ENCODE results near the gene VSX1.

VSX1 gene

GRCh38 chr20:25053255-25054031 is 28.5 kb downstream of the VSX1 start:
- peak; percentile 61 for DNase-seq (ENCODE audit: low spot score)

GRCh38 chr20:25052255-25053194 is 29.4 kb downstream of the VSX1 start:
- DNase-seq (ENCODE audit: low spot score) = no peak

- no peak for DNase-seq (ENCODE audit: low spot score)
Observed at GRCh38 chr20:25051386-25052155, 30.4 kb downstream of the VSX1 start.

- no peak for DNase-seq (ENCODE audit: low spot score)
Observed at GRCh38 chr20:25050501-25051350, 31.2 kb downstream of the VSX1 start.

GRCh38 chr20:25050082-25050481 is 31.9 kb downstream of the VSX1 start:
- no peak for DNase-seq (ENCODE audit: low spot score)

GRCh38 chr20:25049261-25050060 is 32.5 kb downstream of the VSX1 start:
- DNase-seq (ENCODE audit: low spot score) = no peak

- DNase-seq (ENCODE audit: low spot score) = no peak
Observed at GRCh38 chr20:25048519-25048952, 33.4 kb downstream of the VSX1 start.

GRCh38 chr20:25047766-25048165 is 34.2 kb downstream of the VSX1 start:
- DNase-seq (ENCODE audit: low spot score) = no peak

- DNase-seq (ENCODE audit: low spot score) = no peak
Observed at GRCh38 chr20:25046736-25047666, 34.9 kb downstream of the VSX1 start.

GRCh38 chr20:25046181-25046641 is 35.7 kb downstream of the VSX1 start:
- no peak for DNase-seq (ENCODE audit: low spot score)

GRCh38 chr20:25045343-25045712 is 36.6 kb downstream of the VSX1 start:
- DNase-seq (ENCODE audit: low spot score) = no peak

- DNase-seq (ENCODE audit: low spot score) = peak; percentile 72
Observed at GRCh38 chr20:25044660-25045342, 37.1 kb downstream of the VSX1 start.

GRCh38 chr20:25044261-25044560 is 37.7 kb downstream of the VSX1 start:
- no peak for DNase-seq (ENCODE audit: low spot score)

- DNase-seq (ENCODE audit: low spot score) = no peak
Observed at GRCh38 chr20:25043499-25044260, 38.3 kb downstream of the VSX1 start.

- peak; percentile 78 for DNase-seq (ENCODE audit: low spot score)
Observed at GRCh38 chr20:25042531-25043498, 39.1 kb downstream of the VSX1 start.

- no peak for DNase-seq (ENCODE audit: low spot score)
Observed at GRCh38 chr20:25041813-25042530, 40.0 kb downstream of the VSX1 start.
